Measurements from ENCODE around the gene COL5A2.

Gene COL5A2

DNA sequence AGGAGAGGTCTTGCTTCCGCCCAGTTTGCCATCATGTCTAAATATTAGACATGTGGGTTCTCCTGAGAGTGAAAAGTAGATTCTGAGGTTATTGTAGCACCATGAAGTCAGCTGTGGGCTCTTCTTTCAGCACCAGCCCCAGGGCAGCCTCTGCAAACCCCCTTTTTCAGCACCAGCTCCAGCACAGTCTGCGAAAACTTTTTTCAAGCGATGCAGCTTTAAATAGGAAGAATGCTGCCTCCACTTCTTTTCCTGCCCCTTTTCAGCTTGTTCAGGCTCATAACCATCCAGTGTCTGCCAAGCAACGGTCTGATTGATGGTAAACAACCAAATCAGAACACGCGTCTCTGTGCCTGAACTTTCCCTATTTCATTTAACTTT lies at the start of gene COL5A2:
COL5A2 (minus strand) TSS at position 192 of the 381 bp plus-strand sequence; CDS start at position 35, 157 bp downstream.
- ATAC-seq (ENCODE audit: low read depth) (no peak), DNase-seq (ENCODE audit: low spot score in 2 of 2) (no peak)
- Mint-ChIP-seq H3K9me3 (no peaks in the 10 kb centered on the region), H3K27me3 (peaks cover 6% of the 10 kb centered on the region), H3K4me3 (no peak within 1 kb of the TSS), H3K4me1 (no peaks in the 10 kb centered on the region), H3K36me3 (no peaks in the 10 kb centered on the region), H3K27ac (no peak within 1 kb of the TSS)

DNA sequence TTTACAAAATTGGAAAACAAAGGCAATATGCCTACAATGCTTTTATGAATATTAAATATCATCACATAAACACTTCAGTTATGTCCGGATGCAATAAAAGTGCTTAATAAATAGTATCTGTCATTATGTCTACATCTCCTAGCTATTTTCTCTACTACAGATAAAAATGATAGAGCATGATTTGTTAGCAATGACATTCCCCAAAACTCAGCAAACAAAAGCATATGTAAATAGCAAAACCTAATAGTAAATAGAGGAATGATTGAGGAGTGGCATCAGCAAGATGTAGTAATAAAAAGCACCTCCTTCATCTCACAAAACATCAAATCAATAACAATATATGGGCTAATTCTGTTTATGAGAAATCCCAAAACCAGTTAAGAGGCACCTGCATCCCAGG lies 46.5 kb upstream of the COL5A2 start:
- H3K27me3 Mint-ChIP-seq, result no peaks in the 10 kb centered on the region
- H3K36me3 Mint-ChIP-seq, result no peaks in the 10 kb centered on the region
- H3K9me3 Mint-ChIP-seq, result no peaks in the 10 kb centered on the region
- no peak overlapping the region for H3K27ac Mint-ChIP-seq
- no peak for DNase-seq (ENCODE audit: low spot score in 2 of 2)
- H3K4me1 Mint-ChIP-seq, result no peaks in the 10 kb centered on the region
- no peak overlapping the region for H3K4me3 Mint-ChIP-seq
- ATAC-seq (ENCODE audit: low read depth), result no peak

DNA sequence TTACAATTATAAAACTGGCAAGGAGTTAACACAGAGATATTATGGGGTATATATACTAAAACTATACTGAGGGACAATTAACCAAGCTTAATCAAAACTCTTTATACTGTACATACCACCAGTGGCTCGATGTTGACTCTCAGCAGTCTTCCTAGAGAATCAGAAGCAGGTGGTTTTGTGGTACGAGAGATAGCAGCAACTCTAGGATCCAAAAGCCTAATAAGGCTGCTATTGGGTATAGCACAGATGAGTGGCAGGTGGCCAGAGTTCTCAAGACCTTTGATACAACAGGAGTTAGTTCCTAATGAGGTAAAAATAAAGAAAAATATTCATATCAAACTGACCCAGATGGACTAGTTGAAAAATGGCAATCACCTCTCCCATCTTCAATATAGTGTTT lies 45.5 kb upstream of the COL5A2 start:
- Mint-ChIP-seq H3K9me3 (no peaks in the 10 kb centered on the region), H3K4me3 (no peak overlapping the region), H3K27ac (no peak overlapping the region), H3K4me1 (no peaks in the 10 kb centered on the region), H3K36me3 (no peaks in the 10 kb centered on the region), H3K27me3 (no peaks in the 10 kb centered on the region)
- ATAC-seq (ENCODE audit: low read depth) (no peak), DNase-seq (ENCODE audit: low spot score in 2 of 2) (no peak)

DNA sequence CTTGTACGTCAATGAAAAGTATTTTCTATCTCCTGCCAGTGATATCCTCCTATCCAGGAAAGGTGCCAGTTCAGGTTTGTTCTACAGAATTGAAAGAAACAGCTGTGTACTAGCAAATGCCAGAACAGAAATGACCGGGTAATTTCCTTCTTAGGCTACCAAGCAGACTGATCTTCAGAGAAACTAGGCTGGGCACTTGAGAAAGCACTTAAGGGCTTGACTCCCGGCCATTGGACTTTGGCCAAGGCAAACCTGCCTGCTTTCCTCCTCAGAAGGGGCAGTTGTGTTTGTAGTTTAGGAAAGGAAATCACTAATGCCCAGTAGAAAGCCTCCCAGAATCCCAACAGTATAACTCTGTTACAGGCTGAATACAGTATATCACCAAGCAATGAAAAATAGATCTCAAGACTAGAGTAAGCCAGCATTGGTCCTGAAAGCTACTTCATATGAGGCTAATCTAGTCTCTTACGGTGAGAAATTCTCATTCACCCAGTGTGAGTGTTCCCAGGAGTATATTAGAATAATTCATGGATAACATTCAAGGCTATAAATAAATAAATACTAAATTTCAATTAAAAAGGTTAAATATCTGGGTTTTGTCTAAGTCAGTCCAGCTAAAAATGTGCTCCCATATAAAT lies 43.0 kb upstream of the COL5A2 start:
- Mint-ChIP-seq H3K36me3 (no peaks in the 10 kb centered on the region), H3K27me3 (no peaks in the 10 kb centered on the region), H3K9me3 (no peaks in the 10 kb centered on the region), H3K27ac (no peak overlapping the region), H3K4me1 (no peaks in the 10 kb centered on the region), H3K4me3 (no peak overlapping the region)
- ATAC-seq (ENCODE audit: low read depth) (no peak), DNase-seq (ENCODE audit: low spot score in 2 of 2) (no peak)

DNA sequence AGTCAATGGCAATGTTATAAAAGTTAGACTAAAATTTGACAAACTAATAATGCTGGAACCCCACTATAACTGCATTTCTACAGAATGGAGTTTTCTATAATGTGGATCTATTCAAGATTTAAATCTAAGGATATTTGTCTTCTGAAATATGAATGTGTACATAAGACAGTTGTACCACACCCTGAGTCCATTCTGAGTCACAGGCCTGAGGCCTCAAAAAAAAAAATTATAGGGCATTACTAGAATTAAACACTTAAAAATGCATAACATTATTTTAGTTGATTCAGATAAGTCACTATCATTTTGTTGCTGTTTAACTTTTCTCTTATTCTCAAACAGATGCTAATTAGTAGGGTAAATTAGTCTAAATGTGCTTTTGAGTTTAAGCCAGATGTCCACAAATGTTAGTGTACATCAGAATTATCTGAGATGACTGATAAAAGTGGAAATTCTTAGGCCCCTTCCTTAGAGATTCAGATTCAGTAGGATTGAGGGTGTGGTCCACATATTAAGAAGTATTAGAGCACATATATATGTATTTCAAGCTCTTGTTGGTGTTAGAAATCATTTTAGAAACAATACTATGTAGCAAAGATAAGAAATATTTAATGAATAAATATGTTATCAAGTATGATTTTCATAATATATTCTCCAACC lies 42.4 kb upstream of the COL5A2 start:
- DNase-seq (ENCODE audit: low spot score in 2 of 2) (no peak), ATAC-seq (ENCODE audit: low read depth) (no peak)
- Mint-ChIP-seq H3K36me3 (no peaks in the 10 kb centered on the region), H3K4me1 (no peaks in the 10 kb centered on the region), H3K27me3 (no peaks in the 10 kb centered on the region), H3K27ac (no peak overlapping the region), H3K9me3 (no peaks in the 10 kb centered on the region), H3K4me3 (no peak overlapping the region)

DNA sequence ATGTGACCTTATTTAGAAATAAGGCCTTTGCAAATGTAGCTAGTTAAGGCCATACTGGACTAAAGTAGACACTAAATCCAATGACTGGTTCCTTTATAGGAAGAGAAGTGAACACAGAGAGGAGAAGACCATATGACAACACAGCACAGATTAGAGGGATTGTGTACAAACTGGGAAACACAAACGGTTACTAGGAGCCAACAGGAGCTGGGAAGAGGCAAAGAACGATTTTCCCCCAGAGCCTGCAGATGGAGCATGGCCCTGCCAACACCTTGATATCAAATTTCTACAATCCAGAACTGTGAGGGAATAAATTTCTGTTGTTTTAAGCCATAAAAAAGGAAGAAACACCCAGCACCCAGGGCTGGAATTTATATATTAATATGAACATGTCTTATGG lies 38.7 kb upstream of the COL5A2 start:
- DNase-seq (ENCODE audit: low spot score in 2 of 2) (no peak), ATAC-seq (ENCODE audit: low read depth) (no peak)
- H3K36me3 Mint-ChIP-seq, result no peaks in the 10 kb centered on the region
- no peaks in the 10 kb centered on the region for H3K4me1 Mint-ChIP-seq
- H3K27ac Mint-ChIP-seq, result no peak overlapping the region
- no peak overlapping the region for H3K4me3 Mint-ChIP-seq
- H3K9me3 Mint-ChIP-seq, result no peaks in the 10 kb centered on the region
- H3K27me3 Mint-ChIP-seq, result no peaks in the 10 kb centered on the region

DNA sequence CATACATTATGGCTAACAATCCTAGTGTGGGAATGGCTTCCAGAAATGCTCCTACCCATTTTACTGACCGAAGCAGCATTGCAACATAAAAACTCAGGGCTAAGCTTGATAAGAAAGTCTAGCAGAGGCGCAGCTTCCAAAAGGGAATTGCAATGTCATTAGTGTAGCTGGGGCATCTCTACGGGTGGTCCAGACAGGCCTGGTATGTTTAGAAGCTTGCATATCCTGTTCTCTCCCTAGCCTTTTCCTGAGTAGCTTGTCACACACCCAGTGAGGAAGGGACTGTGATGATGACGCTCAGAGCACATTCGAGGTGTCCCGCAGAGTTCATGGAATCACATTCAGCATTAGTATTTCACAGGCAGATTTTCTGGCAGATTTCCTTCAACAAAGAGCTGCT lies 38.0 kb upstream of the COL5A2 start:
- ATAC-seq (ENCODE audit: low read depth), result no peak

DNA sequence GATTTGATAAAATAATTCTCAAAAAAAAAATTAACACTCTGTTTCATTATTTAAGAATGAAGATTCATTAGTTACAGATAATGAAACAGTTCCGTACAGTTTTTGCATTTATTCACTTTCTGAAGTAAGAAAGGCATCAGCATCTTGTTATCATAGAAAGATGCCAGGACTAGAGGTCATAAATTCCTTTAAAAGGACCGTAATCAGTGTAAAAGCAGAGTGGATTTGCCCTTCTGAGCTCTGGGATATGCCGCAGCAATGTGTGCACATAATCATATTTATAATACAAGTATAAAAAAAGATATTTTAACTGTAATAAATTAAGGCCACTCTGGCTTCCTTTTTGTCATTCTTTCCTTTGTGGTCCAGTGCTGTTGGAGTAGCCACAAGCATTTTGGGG lies 37.5 kb upstream of the COL5A2 start:
- peaks cover 2% of the 10 kb centered on the region for H3K27me3 Mint-ChIP-seq
- ATAC-seq (ENCODE audit: low read depth), result no peak

More for the DNA sequence above, 38.0 kb upstream of the COL5A2 start:
- DNase-seq (ENCODE audit: low spot score in 2 of 2), result no peak
- Mint-ChIP-seq H3K4me3 (no peak overlapping the region), H3K4me1 (no peaks in the 10 kb centered on the region), H3K36me3 (no peaks in the 10 kb centered on the region), H3K27me3 (peaks cover under 1% of the 10 kb centered on the region), H3K27ac (no peak overlapping the region), H3K9me3 (no peaks in the 10 kb centered on the region)

DNA sequence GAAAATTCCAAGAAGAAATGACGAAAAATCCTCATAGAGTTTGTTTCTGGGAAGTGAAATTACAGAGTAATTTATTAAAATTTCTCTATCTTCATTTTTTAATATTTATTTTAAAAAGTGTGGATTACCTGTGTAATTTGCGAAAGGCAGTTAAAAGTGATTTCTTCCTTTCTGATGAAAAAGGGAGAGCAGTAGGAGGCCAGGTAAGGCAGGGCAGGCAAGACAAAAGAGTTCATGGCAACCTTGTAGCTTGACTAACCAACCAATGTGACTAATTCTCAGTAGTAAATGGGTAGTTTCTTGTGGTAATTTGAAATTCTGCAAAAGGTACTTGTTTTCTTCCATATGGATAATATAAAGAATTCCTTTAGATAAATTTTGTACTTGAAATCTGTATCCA lies 34.9 kb upstream of the COL5A2 start:
- H3K36me3 Mint-ChIP-seq, result no peaks in the 10 kb centered on the region
- no peak overlapping the region for H3K4me3 Mint-ChIP-seq
- no peak overlapping the region for H3K27ac Mint-ChIP-seq
- DNase-seq (ENCODE audit: low spot score in 2 of 2) (no peak), ATAC-seq (ENCODE audit: low read depth) (no peak)
- H3K4me1 Mint-ChIP-seq, result no peaks in the 10 kb centered on the region
- H3K9me3 Mint-ChIP-seq, result no peaks in the 10 kb centered on the region
- H3K27me3 Mint-ChIP-seq, result peaks cover 2% of the 10 kb centered on the region

More for the DNA sequence above, 37.5 kb upstream of the COL5A2 start:
- H3K27ac Mint-ChIP-seq, result no peak overlapping the region
- DNase-seq (ENCODE audit: low spot score in 2 of 2), result no peak
- H3K9me3 Mint-ChIP-seq, result no peaks in the 10 kb centered on the region
- no peak overlapping the region for H3K4me3 Mint-ChIP-seq
- no peaks in the 10 kb centered on the region for H3K36me3 Mint-ChIP-seq
- no peaks in the 10 kb centered on the region for H3K4me1 Mint-ChIP-seq

DNA sequence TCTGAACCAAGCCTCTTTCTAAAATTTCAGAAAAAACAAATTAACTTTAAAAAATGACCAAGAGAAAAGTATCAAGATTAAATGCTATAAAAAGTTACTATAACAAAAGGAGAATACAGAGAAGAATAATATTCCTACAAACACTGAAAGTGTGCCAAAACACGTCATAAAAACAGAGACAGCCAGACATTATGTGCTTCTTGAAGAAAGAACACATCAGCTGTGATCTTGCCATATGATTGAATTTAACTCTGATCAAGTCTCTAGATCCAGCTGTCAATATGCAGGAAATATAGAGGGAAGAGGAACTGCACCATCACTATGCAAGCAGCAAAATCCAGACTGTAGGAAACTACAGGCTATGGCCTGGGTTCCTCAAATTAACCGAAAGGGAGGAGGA lies 33.7 kb upstream of the COL5A2 start:
- Mint-ChIP-seq H3K27me3 (peaks cover 4% of the 10 kb centered on the region), H3K4me1 (no peaks in the 10 kb centered on the region), H3K4me3 (no peak overlapping the region), H3K27ac (no peak overlapping the region), H3K9me3 (no peaks in the 10 kb centered on the region), H3K36me3 (no peaks in the 10 kb centered on the region)
- ATAC-seq (ENCODE audit: low read depth) (no peak), DNase-seq (ENCODE audit: low spot score in 2 of 2) (no peak)

DNA sequence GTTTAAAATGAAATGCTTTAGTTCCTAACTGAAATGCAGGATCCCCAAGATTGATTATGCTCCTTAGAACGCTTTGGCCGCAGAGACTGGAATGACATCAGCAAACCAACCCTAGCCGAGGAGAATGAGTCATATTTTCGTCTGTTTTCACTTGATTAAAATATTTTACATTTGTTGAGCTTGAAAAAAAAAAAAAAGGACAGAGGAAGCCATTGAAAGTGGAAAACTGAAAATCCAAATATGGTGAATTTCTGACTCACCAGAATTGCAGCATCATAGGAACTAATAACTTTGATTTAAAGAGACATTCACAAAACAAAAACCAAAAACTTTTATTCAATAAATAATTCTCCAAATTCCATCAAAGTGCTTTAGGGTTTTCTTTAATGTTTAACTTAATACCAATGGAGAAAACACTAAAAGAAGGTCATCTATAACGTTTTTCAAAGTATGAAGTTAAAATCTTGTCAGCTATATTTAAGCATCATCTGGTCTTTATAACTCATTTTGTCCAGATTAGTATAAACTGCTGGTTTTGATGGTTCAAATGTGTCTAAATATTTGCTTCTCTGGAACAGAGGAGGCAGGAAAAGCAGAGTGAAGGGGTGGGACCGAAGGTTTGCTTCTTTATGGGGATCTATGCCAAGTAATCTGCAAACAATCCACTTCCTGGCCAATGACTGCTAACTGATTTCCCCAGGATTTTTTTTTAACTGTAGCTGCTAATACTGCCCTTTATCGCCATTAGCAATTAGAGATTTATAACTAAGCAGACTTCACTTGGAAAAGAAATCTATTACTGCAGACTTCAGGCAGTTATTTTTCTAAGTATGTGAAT lies 30.9 kb upstream of the COL5A2 start:
- Mint-ChIP-seq H3K4me3 (no peak overlapping the region), H3K9me3 (no peaks in the 10 kb centered on the region), H3K4me1 (no peaks in the 10 kb centered on the region), H3K27ac (no peak overlapping the region), H3K27me3 (peaks cover 4% of the 10 kb centered on the region), H3K36me3 (no peaks in the 10 kb centered on the region)
- ATAC-seq (ENCODE audit: low read depth) (no peak), DNase-seq (ENCODE audit: low spot score in 2 of 2) (no peak)

DNA sequence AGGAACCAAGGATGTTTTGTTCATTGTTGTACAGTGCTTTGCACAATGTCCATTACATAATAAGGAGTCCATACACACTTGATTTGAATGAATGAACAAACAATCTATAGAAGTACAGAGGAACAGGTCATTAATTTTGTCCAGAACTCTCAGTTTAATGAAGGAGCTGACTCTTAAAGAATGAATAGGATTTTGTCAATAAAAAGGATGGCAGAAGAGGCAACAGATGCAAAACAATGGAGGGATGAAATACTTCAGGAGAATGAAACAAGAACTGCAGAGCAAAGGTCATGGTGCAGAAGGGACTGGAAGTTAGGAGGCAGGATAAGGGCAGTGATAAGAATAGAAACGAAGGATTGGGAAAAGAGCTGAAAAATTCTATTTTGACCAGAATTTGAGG lies 28.7 kb upstream of the COL5A2 start:
- H3K36me3 Mint-ChIP-seq, result no peaks in the 10 kb centered on the region
- ATAC-seq (ENCODE audit: low read depth), result no peak

DNA sequence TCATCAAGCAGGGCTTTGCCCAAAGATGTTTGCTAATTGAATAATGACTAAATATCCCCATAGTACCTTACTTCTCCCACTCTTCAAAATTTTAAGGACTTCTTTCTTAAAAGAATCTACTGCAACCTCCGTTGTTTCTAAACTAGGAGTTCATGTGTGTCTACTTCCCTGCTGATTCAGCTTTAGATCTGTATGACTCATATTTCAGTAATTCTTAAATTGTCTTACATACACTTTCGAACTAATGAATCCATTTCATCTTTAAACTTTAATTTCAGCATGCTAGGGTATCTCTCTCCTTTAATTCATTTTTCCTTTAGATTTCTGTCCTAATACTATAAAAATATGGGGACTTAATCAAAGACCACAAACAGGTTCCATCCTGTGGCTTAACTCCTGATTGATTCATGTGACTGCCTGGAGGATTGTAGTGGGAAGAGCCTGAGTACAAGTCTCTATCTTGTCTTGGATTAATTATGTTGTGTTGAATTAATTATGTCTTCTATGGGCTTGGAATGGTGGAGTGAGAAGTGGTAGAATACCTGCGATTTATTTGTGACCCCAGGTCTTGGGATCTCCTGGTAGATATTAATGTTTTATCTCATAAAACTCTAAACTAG lies 24.9 kb upstream of the COL5A2 start:
- Mint-ChIP-seq H3K36me3 (no peaks in the 10 kb centered on the region), H3K27me3 (peaks cover 2% of the 10 kb centered on the region), H3K9me3 (no peaks in the 10 kb centered on the region), H3K4me3 (no peak overlapping the region), H3K4me1 (no peaks in the 10 kb centered on the region), H3K27ac (no peak overlapping the region)
- DNase-seq (ENCODE audit: low spot score in 2 of 2), result no peak
- ATAC-seq (ENCODE audit: low read depth), result no peak

More for the DNA sequence above, 28.7 kb upstream of the COL5A2 start:
- H3K9me3 Mint-ChIP-seq, result no peaks in the 10 kb centered on the region
- peaks cover 4% of the 10 kb centered on the region for H3K27me3 Mint-ChIP-seq
- no peak overlapping the region for H3K27ac Mint-ChIP-seq
- H3K4me3 Mint-ChIP-seq, result no peak overlapping the region
- H3K4me1 Mint-ChIP-seq, result no peaks in the 10 kb centered on the region
- DNase-seq (ENCODE audit: low spot score in 2 of 2), result no peak

DNA sequence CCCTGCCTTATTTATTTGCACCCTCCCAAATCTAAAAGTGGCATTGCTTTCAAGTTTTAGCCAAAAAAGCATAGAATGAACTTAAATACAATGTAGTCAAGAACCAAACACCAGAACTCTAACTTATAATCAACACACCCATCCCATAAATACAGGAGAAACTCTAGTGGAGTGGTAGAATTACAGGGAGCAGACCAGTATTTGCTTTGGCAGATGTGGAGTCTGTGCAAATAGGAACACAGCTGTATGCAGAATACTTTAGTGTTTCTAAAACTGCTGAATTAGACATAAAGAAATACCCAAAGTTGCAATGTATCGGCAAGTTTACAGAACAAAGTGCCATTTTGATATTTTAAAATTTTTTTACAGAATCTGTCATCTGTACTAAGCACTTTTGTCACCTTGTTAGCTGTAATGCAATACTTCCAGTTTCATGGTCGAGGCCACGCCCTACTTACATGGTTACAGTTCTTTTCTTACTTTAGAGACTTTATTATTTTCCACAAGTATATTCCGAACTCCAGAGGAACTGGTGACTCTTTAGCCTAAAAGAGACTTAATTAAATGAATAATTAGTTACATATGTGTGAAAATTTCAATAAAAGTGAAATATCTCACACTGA lies 23.7 kb upstream of the COL5A2 start:
- ATAC-seq (ENCODE audit: low read depth), result no peak
- H3K9me3 Mint-ChIP-seq, result no peaks in the 10 kb centered on the region
- no peak overlapping the region for H3K27ac Mint-ChIP-seq
- H3K36me3 Mint-ChIP-seq, result no peaks in the 10 kb centered on the region
- H3K4me1 Mint-ChIP-seq, result no peaks in the 10 kb centered on the region
- H3K4me3 Mint-ChIP-seq, result no peak overlapping the region
- DNase-seq (ENCODE audit: low spot score in 2 of 2), result no peak
- H3K27me3 Mint-ChIP-seq, result peaks cover under 1% of the 10 kb centered on the region

Data from memory B cell (primary cell).